Measurements from ENCODE around the gene SCGB1D2.
"Not testable (repeated sequence)": the region's sequence is repeated elsewhere in the genome, so short reads cannot be mapped to it uniquely, and the experiment has no call there.

The SCGB1D2 gene

GRCh38 chr11:62242021-62242420, at the start of gene SCGB1D2:
Gene SCGB1D2, plus strand, starts transcription at chr11:62242239. Its CDS starts 69 bp downstream, at chr11:62242308.
- no peak for DNase-seq (ENCODE audit: low read depth)

GRCh38 chr11:62193952-62194351, 48.1 kb upstream of the SCGB1D2 start:
- DNase-seq (ENCODE audit: low read depth) = no peak

GRCh38 chr11:62195010-62195409, 47.0 kb upstream of the SCGB1D2 start:
- DNase-seq (ENCODE audit: low read depth) = not testable (repeated sequence)

GRCh38 chr11:62195945-62196344, 46.1 kb upstream of the SCGB1D2 start:
- no peak for DNase-seq (ENCODE audit: low read depth)

GRCh38 chr11:62197400-62197799, 44.6 kb upstream of the SCGB1D2 start:
- not testable (repeated sequence) for DNase-seq (ENCODE audit: low read depth)

- no peak for DNase-seq (ENCODE audit: low read depth)
Observed at GRCh38 chr11:62201376-62201775, 40.7 kb upstream of the SCGB1D2 start.

GRCh38 chr11:62202910-62203309, 39.1 kb upstream of the SCGB1D2 start:
- DNase-seq (ENCODE audit: low read depth) = no peak

GRCh38 chr11:62204430-62204829, 37.6 kb upstream of the SCGB1D2 start:
- DNase-seq (ENCODE audit: low read depth) = no peak

GRCh38 chr11:62205441-62205840, 36.6 kb upstream of the SCGB1D2 start:
- DNase-seq (ENCODE audit: low read depth) = no peak

GRCh38 chr11:62206276-62207066, 35.6 kb upstream of the SCGB1D2 start:
- DNase-seq (ENCODE audit: low read depth) = not testable (repeated sequence)

- no peak for DNase-seq (ENCODE audit: low read depth)
Observed at GRCh38 chr11:62208785-62209144, 33.3 kb upstream of the SCGB1D2 start.

GRCh38 chr11:62217191-62217748, 24.8 kb upstream of the SCGB1D2 start:
- DNase-seq (ENCODE audit: low read depth) = no peak

- DNase-seq (ENCODE audit: low read depth) = no peak
Observed at GRCh38 chr11:62221498-62221897, 20.5 kb upstream of the SCGB1D2 start.

- no peak for DNase-seq (ENCODE audit: low read depth)
Observed at GRCh38 chr11:62223095-62223494, 18.9 kb upstream of the SCGB1D2 start.

GRCh38 chr11:62233730-62234129, 8.3 kb upstream of the SCGB1D2 start:
- DNase-seq (ENCODE audit: low read depth) = no peak

- no peak for DNase-seq (ENCODE audit: low read depth)
Observed at GRCh38 chr11:62236187-62236586, 5.9 kb upstream of the SCGB1D2 start.

- DNase-seq (ENCODE audit: low read depth) = no peak
Observed at GRCh38 chr11:62237499-62237898, 4.5 kb upstream of the SCGB1D2 start.

- no peak for DNase-seq (ENCODE audit: low read depth)
Observed at GRCh38 chr11:62238151-62238550, 3.9 kb upstream of the SCGB1D2 start.

GRCh38 chr11:62241095-62241494, 944 bp upstream of the SCGB1D2 start:
- DNase-seq (ENCODE audit: low read depth) = no peak

GRCh38 chr11:62245271-62245753, 3.3 kb downstream of the SCGB1D2 start:
- DNase-seq (ENCODE audit: low read depth) = no peak

- DNase-seq (ENCODE audit: low read depth) = no peak
Observed at GRCh38 chr11:62251698-62252097, 9.7 kb downstream of the SCGB1D2 start.

GRCh38 chr11:62253999-62254542, 12.0 kb downstream of the SCGB1D2 start:
- DNase-seq (ENCODE audit: low read depth) = no peak

- no peak for DNase-seq (ENCODE audit: low read depth)
Observed at GRCh38 chr11:62256281-62256680, 14.2 kb downstream of the SCGB1D2 start.

Data from activated T-cell treated with anti-CD3 and anti-CD28 coated beads for 48 hours (primary cell).